Measurements from ENCODE around the gene NLRC3.

GRCh38 chr16:3508736-3509135, 68.5 kb downstream of the NLRC3 start:
- no peak for TF ChIP-seq YY1 (IDR thresholded peaks at IDR 0.05; ENCODE audit: insufficient read depth, insufficient read length)
- TF ChIP-seq ZNF274 (IDR thresholded peaks at IDR 0.05; ENCODE audit: low read depth, low read length): no peak
- no peak for TF ChIP-seq SUZ12 (IDR thresholded peaks at IDR 0.05; ENCODE audit: extremely low read depth, insufficient read depth, insufficient read length)
